NCI-H1105 (cell line): ENCODE data around the gene LEFTY1.
"Not testable (repeated sequence)": the region's sequence is repeated elsewhere in the genome, so short reads cannot be mapped to it uniquely, and the experiment has no call there.

Experiments used
- DNase-seq: peaks from one replicate; lab custom pipeline; 2025; lab: John Stamatoyannopoulos, UW

Gene LEFTY1

GRCh38 chr1:225888898-225889601 lies at the start of gene LEFTY1:
Gene LEFTY1 (minus strand): TSS chr1:225889146. CDS start chr1:225889066, 80 bp downstream.
- DNase-seq = no peak

DNA sequence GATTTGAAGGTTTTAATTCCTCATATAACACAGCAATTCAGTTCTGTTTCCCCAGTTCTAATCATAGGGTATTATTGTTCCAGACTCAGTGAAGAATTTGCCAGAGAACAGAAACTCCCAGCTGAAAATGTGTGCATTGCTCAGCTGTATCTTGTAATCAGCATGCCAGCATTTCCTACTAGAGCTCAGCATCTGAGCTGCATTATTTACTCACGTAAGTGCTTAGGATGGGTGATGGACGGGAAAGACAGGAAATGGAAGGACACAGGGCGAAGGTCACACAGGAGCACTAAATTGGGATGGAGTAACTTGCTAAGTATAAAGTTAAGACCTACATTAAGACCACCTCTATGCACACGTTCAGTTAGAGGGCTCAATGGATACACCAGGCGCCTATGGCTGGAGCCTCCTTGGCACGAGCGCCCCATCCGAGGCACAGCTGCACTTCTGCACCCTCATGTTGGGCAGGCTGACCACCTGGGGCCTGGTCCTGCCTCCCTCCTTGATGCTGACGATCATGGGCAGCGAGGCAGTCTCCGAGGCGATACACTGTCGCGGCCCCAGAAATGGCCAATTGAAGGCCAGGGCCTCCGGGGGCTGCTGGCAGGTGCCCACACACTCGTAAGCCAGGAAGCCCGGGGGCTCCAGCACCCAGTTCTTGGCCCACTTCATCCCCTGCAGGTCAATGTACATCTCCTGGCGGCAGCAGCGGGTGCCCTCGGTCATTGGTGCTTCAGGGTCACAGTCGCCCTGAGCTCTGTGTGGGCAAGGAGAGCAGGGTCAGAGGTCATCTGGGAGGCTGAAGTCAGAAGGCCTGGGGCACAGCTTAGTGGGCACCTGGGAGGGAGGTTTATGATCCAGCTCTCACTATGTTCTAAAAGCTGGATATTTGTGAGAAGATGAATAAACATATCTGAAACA lies 48.4 kb upstream of the LEFTY1 start:
- DNase-seq = no peak

DNA sequence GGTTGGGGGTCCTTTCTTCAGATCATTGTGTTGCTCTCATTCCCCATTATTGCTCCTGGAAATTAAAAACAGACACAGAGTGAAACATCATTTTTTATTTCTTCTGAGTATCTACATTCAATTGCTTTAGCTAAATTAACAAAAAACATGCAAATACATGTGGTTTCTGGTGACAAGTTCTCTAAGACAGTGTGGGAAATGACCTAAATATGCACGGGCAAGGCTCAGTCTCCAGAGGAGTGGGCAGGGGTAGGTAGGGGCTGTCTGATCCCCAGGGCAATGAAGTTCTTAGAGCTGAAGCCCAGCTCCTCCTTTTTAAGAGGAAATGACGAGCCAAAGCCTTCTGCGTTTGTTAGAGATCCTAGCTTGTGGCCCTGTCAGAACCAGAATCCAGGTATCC lies 47.6 kb upstream of the LEFTY1 start:
- DNase-seq = no peak

DNA sequence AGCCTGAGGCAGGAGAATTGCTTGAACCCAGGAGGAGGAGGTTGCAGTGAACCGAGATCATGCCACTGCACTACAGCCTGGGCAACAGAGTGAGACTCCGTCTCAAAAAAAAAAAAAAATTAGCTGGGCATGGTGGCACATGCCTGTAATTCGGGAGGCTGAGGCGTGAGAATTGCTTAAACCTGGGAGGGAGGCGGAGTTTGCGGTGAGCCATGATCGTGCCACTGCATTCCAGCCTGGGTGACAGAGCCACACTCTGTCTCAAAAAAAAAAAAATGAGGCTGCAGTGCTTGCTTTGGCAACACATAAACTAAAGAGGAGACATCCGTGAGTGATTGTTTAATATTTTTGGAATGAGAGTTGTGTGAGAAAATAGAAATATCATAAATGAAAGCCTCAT lies 47.1 kb upstream of the LEFTY1 start:
- DNase-seq = not testable (repeated sequence)

DNA sequence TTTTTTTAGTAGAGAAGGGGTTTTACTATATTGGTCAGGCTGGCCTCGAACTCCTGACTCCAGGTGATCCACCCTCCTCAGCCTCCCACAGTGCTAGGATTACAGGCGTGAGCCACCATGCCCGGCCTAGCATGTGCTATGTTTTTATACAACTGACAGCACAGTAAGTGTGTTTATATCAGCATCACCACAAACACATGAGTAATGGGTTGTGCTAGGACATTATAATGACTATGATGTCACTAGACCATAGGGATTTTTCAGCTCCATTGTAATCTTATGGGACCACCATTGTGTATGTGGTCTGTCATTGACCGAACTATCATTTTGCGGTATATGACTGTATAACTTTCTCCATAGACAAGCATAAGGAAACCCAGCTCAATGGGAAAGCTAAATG lies 45.8 kb upstream of the LEFTY1 start:
- no peak for DNase-seq

- DNase-seq = no peak
Observed at GRCh38 chr1:225933072-225933471, 44.1 kb upstream of the LEFTY1 start.

DNA sequence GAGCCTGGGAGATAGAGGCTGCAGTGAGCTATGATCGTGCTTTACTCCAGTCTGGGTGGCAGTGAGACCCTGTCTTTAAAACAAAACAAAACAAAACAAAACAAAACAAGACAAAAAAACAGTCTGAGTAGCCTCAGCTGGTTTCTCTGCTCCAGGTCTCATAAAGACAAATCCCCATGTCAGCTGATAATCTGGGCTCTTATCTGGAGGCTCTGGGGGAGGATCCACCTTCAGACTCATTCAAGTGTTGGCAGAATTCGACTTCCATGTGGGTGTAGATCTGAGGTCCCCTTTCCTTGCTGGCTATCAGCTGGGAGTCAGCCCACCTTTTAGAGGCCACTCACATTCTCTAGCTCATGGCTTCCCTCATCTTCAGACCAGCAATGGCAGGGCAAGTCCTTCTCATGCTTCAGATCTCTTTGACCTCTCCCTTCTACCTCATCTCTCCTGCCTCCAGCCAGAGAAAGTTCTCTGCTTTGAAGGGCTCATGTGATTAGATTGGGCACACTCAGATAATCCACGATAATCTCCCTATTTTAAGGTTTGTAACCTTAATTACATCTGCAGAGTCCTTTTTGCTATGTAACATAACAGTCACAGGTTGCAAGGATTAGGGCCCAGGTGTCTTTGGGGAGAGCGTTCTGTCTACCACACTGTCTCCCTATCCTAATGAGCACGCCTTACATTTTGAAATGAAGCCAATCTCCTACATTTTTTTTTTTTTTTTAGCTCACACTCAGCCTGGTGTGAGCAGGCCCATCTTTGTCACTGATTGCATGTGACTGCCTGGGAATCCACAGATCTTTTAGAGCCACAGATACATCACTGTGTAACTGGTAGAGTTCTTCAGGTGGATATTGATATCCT lies 42.6 kb upstream of the LEFTY1 start:
- no peak for DNase-seq

- no peak for DNase-seq
Observed at GRCh38 chr1:225930566-225930965, 41.6 kb upstream of the LEFTY1 start.

DNA sequence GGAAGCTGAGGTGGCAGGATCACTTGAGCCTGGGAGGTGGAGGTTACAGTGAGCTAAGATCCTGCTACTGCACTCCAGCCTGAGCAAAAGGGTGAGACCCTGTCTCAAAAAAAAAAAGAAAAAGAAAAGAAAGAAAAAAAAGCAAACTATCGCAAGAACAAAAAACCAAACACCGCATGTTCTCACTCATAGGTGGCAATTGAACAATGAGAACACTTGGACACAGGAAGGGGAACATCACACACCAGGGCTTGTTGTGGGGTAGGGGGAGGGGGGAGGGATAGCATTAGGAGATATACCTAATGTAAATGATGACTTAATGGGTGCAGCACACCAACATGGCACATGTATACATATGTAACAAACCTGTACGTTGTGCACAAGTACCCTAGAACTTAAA lies 40.5 kb upstream of the LEFTY1 start:
- not testable (repeated sequence) for DNase-seq

- no peak for DNase-seq
Observed at GRCh38 chr1:225928186-225929175, 39.5 kb upstream of the LEFTY1 start.

GRCh38 chr1:225926551-225927113 lies 37.7 kb upstream of the LEFTY1 start:
- DNase-seq = no peak

DNA sequence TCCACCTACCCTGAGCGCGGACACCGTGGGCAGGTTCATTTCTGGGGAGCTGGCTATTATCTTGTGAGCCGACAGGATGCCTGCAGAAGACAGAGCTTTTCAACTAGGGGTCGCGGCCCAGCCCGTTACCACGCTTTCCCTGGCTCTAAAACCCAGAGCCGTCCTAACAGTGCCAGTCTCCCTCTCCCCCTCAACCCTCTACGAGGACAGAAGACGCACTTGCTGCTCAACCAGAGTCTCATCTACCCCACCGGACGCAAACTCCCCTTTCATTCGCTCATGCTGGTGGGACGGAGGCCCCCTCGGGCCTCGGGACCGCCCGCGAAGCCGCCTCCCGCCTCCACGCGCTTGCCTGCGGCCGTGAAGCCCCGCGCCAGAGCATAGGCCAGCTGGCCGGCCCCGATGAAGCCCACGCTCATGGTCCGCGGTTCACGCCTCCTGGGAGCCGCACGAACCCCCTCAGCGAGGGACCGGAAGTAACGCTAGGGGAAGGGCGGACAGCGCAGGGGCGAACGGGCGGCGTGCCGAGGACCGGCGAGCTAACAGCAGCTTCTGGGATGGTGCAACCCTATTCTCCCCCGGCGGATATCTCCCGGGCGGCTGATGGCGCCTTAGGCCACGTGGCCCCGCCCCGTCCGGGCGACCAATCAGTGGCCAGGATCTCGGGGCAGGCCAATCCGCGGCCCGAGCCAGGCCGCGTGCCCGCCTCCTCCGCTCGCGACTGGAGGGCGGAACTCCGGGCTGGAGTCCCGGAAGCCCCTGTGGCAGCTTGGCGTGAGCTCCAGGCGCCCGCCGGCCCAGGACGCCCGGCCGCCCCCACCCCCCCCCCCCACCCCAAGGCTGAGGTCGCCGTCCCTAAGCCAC lies 35.0 kb upstream of the LEFTY1 start, which contains the start of gene PYCR2:
Gene PYCR2, minus strand, starts transcription at position 559 of the 864 bp plus-strand sequence. Its CDS starts 140 bp downstream, at position 419.
- peak; percentile 81 for DNase-seq

- no peak for DNase-seq
Observed at GRCh38 chr1:225923381-225923691, 34.4 kb upstream of the LEFTY1 start.

DNA sequence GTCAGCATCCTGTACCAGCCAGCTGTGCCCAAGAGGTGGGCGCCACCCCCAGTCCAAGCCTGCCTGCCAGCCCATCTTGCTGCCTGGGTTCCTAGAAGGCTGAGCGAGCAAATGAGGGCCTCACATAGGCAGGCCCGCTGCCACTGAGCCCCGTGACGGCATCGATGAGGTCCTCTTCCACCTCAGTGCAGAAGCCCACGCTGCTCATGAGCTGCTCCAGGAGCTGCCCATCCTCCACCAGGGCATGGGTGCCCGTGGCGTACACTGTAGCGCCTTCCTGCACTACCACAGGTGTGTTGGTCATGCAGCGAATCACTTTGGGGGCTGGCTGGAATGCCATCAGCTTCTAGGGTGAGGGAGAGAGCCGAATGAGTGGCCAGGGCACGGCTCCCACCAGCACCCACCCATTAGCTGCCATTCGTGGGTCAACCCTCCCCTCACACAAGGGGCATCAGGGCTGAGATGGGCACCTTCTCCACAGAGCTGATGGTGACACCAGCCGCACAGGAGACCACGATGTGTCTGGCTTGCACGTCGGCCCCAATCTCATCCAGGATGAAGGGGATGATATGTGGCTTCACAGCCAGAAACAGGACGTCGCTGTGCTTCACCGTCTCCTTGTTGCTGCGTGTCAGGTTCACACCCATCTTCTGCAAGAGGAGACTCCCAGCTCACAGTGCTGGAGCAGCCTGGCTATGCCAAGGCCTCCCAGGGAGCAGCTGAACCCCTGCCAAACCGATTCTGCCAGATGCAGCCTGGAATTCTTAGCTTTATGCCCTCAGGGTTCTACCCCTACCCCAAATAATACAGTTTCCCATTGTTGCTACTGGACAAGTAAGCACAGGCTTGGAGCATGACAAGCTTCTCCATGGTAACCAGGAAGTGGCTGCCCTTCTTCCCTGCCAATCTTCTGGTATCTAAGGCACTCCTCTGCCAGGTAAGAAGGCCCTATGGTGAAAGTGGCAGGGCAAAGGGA lies 33.1 kb upstream of the LEFTY1 start:
- DNase-seq = peak; percentile 79

DNA sequence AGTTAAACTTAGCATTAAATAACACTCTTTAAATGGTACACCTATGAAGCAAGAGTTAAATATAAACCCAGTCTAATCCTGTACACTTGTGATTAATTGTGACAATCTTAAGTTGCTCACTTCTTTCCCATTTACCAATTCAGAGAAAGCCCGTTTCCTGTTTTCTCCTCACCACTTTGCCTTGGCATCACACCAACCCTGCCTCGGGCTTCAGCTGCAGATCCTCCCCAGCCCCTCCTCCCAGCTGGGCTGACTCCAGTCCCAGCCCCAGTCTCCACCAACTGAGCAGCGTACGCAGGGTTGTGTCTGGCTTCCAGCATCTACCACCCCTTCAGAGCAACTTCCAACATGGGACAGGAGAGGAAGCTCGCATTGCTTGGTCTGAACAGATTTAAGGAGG lies 31.0 kb upstream of the LEFTY1 start:
- peak; percentile 54 for DNase-seq

DNA sequence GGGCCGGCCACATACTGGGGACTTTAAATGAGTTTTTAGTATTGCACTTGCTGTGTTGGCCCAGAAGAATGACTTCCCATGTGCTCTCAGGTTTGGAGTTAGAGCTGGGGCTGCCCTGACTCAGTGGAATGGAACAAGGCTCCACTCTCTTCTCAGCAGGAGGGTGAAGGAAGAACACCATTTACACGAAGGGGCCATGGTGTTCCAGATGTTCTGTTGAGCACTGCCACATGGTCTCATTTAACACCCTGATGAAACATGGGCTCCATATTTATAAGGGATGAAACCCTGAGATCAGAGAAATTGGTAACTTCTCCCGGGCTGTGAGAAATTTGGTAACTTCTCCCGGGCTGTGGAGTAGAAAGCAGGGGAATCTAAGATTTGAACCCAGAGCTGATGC lies 29.3 kb upstream of the LEFTY1 start:
- no peak for DNase-seq

DNA sequence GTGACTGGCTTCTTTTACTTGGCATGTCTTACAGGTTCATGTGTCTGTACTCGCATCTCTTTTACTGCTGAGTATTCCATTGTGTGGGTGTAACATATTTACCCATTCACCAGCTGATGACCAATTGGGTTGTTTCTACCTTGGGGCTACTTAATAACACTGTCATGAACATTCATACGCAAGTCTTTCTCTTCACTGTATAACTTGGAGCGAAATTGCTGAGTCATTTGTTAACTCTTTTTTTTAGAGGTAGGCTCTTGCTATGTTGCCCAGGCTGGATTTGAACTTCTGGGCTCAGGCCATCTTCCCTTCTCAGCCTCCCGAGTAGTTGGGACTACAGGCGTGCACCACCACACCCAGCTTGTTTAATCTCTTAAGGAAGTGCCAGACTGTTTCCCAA lies 28.6 kb upstream of the LEFTY1 start:
- no peak for DNase-seq

- DNase-seq = no peak
Observed at GRCh38 chr1:225917101-225917500, 28.2 kb upstream of the LEFTY1 start.
